ENCODE measurements around the gene EVC2.
"Not testable (repeated sequence)": the region's sequence is repeated elsewhere in the genome, so short reads cannot be mapped to it uniquely, and the experiment has no call there.

Gene EVC2

GRCh38 chr4:5618051-5618960 lies 90.1 kb downstream of the EVC2 start:
- no peak for DNase-seq

GRCh38 chr4:5616331-5616950 lies 91.9 kb downstream of the EVC2 start:
- DNase-seq = no peak

- DNase-seq = no peak
These were observed 92.8 kb downstream of the EVC2 start for GRCh38 chr4:5615496-5616075.

GRCh38 chr4:5611750-5612149 lies 96.6 kb downstream of the EVC2 start:
- DNase-seq = no peak

GRCh38 chr4:5609306-5610007 lies 98.9 kb downstream of the EVC2 start:
- no peak for DNase-seq

DNA sequence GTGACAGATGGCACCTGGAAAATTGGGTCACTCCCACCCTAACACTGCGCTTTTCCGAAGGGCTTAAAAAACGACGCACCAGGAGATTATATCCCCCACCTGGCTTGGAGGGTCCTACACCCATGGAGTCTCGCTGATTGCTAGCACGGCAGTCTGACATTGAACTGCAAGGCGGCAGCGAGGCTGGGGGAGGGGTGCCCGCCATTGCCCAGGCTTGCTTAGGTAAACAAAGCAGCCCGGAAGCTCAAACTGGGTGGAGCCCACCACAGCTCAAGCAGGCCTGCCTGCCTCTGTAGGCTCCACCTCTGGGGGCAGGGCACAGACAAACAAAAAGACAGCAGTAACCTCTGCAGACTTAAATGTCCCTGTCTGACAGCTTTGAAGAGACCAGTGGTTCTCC lies 114.5 kb downstream of the EVC2 start:
- not testable (repeated sequence) for DNase-seq

GRCh38 chr4:5592272-5592671 lies 116.1 kb downstream of the EVC2 start:
- DNase-seq = no peak

- DNase-seq = no peak
These were observed 118.9 kb downstream of the EVC2 start for GRCh38 chr4:5589495-5589894.

GRCh38 chr4:5588046-5588445 lies 120.3 kb downstream of the EVC2 start:
- DNase-seq = no peak

GRCh38 chr4:5575941-5576340 lies 132.4 kb downstream of the EVC2 start:
- no peak for DNase-seq

- no peak for DNase-seq
These were observed 134.0 kb downstream of the EVC2 start for GRCh38 chr4:5574386-5574785.

- DNase-seq = no peak
These were observed 134.4 kb downstream of the EVC2 start for GRCh38 chr4:5573965-5574364.

GRCh38 chr4:5572751-5573150 lies 135.6 kb downstream of the EVC2 start:
- DNase-seq = no peak

GRCh38 chr4:5572114-5572513 lies 136.2 kb downstream of the EVC2 start:
- DNase-seq = no peak

- no peak for DNase-seq
These were observed 136.7 kb downstream of the EVC2 start for GRCh38 chr4:5571646-5572045.

DNA sequence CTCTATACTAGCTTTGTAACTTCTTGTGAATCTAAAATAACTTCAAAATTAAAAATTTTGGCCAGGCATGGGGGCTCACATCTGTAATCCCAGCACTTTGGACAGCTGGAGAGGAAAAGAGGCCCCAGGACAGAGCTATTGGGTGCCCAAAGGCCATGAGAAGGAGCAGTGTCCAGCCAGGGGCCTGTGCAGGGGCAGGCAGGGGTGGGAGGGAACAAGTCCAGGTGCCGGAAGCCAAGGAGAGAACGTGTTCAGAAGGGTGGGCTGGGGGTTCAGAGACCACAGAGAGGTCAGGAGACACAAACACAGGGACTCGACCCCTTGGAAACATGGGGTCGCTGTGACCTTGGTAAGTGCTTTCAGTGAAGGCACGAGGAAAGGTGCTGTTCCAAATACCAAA lies 138.9 kb downstream of the EVC2 start:
- no peak for DNase-seq

DNA sequence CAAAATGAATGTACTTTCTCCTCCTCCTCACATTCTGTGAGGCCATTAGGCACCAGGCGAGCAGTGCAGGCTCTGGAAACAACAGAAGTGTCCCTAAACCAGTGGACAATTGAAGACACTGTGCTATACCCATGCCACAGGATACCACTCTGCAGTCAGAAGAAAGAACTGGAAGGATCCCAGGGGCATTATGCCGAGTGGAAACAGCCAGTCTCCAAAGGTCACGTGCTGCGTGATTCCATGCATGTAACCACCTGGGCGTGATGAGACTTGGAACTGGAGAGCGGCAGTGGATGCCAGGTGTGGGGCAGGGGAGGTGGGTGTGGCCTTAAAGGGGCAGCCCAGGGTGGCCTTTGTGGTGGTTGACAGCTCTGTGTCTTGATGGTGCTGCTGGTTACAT lies 139.4 kb downstream of the EVC2 start:
- DNase-seq = no peak

DNA sequence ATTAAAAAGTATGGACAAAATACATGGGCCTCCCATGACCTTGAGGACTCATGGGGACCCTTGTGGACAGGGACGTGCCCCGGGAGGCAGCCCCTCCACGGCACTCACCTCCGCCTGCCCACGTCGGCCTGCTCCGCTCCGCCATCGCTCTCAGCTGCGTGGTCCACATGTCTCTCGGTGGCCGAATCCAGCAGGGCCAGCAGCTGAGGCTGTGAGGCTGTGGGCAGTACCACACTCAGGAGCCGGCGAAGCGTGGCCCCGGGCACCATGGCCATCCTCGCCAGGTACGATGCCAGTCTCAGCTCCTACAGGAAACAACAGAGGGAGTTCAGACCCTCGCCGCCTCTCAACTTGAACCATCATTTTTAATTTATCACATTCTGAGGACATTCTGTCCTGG lies 140.0 kb downstream of the EVC2 start:
- no peak for DNase-seq

GRCh38 chr4:5566991-5567390 lies 141.4 kb downstream of the EVC2 start:
- DNase-seq = no peak

- no peak for DNase-seq
These were observed 141.8 kb downstream of the EVC2 start for GRCh38 chr4:5566526-5566925.

GRCh38 chr4:5563856-5564255 lies 144.5 kb downstream of the EVC2 start:
- DNase-seq = no peak

- no peak for DNase-seq
These were observed 145.9 kb downstream of the EVC2 start for GRCh38 chr4:5562476-5562875.

- DNase-seq = no peak
These were observed 147.1 kb downstream of the EVC2 start for GRCh38 chr4:5561286-5561685.

DNA sequence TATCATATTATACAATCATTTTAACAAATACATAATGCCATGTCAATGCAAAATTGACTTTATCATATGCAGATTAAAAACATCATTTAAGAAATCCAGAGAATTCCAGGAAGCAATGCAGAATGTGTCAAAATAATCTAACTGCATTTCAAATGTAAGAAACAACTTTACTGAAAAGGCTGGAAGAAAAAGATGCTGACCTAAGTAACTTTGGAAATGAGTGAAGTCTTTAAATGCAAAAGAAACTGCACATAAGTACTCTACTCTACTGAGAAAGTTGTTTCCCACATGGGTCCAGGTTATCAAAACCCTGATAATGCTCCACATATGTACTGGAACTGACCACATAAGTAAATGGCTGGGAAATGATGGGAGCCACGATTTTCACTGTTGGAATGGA lies 149.9 kb downstream of the EVC2 start:
- DNase-seq = no peak

Data from GDM1 (cell line).